ENCODE results near the gene SLC25A53. TPM values are rescaled to one million over a fixed set of nuclear protein-coding genes. Genes with fewer than 3 reads are reported as not detected.

Gene SLC25A53
- total RNA-seq, 4 donors from 2014 or later: 17.1 to 23.3 TPM; not detected in 2

- in situ Hi-C loops (cut with MboI; ENCODE audit: low pct_ligation_motif_present in 1 of 4, low pct_unique_long_range_greater_than_20kb in 1 of 4, low sequenced_read_pairs in 3 of 4) (no loop called here), intact Hi-C loops (cut with DNase I; ENCODE audit: low total_unique reads) (no loop called here)
- WGBS, 2 donors (ENCODE audit: low coverage in 1 of 2): 80% methylated on average over 10 of the region's 10 CpGs; no CpG with 5 or more reads in 1 of the 2 donors
- no peaks in the 10 kb centered on the region for H3K4me1 ChIP-seq
- no peak overlapping the region for H3K4me3 ChIP-seq
- DNase-seq: no peak
- no peak overlapping the region for H3K27ac ChIP-seq
- H3K36me3 ChIP-seq: no peaks in the 10 kb centered on the region
- no peaks in the 10 kb centered on the region for H3K27me3 ChIP-seq
- H3K9me3 ChIP-seq: no peaks in the 10 kb centered on the region
- no peak for TF ChIP-seq EP300 (IDR thresholded peaks at IDR 0.05; ENCODE audit: low read depth)
- TF ChIP-seq, protein P1, sequence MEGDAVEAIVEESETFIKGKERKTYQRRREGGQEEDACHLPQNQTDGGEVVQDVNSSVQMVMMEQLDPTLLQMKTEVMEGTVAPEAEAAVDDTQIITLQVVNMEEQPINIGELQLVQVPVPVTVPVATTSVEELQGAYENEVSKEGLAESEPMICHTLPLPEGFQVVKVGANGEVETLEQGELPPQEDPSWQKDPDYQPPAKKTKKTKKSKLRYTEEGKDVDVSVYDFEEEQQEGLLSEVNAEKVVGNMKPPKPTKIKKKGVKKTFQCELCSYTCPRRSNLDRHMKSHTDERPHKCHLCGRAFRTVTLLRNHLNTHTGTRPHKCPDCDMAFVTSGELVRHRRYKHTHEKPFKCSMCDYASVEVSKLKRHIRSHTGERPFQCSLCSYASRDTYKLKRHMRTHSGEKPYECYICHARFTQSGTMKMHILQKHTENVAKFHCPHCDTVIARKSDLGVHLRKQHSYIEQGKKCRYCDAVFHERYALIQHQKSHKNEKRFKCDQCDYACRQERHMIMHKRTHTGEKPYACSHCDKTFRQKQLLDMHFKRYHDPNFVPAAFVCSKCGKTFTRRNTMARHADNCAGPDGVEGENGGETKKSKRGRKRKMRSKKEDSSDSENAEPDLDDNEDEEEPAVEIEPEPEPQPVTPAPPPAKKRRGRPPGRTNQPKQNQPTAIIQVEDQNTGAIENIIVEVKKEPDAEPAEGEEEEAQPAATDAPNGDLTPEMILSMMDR (IDR thresholded peaks at IDR 0.05): no peak
Measured at GRCh38 chrX:104104676-104105075, 52.1 kb downstream of the SLC25A53 start.

GRCh38 chrX:104098919-104099318 lies 57.9 kb downstream of the SLC25A53 start:
- DNase-seq: no peak
- Histone ChIP-seq H3K9me3 (no peaks in the 10 kb centered on the region), H3K27me3 (no peaks in the 10 kb centered on the region), H3K36me3 (no peaks in the 10 kb centered on the region), H3K27ac (no peak overlapping the region), H3K4me3 (no peak overlapping the region), H3K4me1 (no peaks in the 10 kb centered on the region)
- intact Hi-C loops (cut with DNase I; ENCODE audit: low total_unique reads) (no loop called here), in situ Hi-C loops (cut with MboI; ENCODE audit: low pct_ligation_motif_present in 1 of 4, low pct_unique_long_range_greater_than_20kb in 1 of 4, low sequenced_read_pairs in 3 of 4) (no loop called here)
- TF ChIP-seq EP300 (IDR thresholded peaks at IDR 0.05; ENCODE audit: low read depth) (no peak), POLR2A (IDR thresholded peaks at IDR 0.05) (no peak), POLR2AphosphoS5 (IDR thresholded peaks at IDR 0.05) (no peak)

DNA sequence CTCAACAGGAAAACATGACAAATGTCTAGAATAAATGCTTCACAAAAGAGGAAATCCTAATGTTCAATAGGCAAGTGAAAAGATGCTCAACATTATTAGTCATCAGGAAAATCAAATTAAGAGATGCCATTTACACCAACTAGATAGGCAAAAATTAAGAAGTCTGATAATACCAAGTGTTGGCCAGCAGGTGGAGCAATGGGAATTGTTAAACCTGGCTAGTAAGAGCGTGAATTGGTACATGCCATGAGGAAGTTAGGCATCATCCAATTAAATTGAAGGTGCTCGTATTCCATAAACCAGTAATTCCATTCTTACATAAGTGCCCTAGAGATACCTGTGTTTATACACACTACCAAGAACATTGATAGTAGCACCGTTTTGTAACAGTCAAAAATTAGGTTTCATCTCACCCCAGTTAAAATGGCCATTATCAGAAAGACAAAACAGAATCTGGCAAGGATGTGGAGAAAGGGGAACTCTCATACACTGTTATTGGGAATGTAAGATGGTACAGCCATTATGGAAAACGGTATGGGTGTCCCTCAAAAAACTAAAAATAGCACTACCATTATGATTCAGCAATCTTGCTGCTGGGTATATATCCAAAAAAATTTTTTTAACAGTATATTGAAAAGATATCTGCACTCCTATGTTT lies 58.5 kb downstream of the SLC25A53 start:
- Histone ChIP-seq H3K27ac (no peak overlapping the region), H3K9me3 (no peaks in the 10 kb centered on the region), H3K36me3 (no peaks in the 10 kb centered on the region), H3K4me3 (no peak overlapping the region), H3K27me3 (no peaks in the 10 kb centered on the region), H3K4me1 (no peaks in the 10 kb centered on the region)
- peak; percentile 58 for DNase-seq
- WGBS, 2 donors (ENCODE audit: low coverage in 1 of 2): 2% methylated on average over 4 of the region's 4 CpGs; no CpG with 5 or more reads in 1 of the 2 donors
- in situ Hi-C loops (cut with MboI; ENCODE audit: low pct_ligation_motif_present in 1 of 4, low pct_unique_long_range_greater_than_20kb in 1 of 4, low sequenced_read_pairs in 3 of 4): no loop called here
- TF ChIP-seq, protein P1 (IDR thresholded peaks at IDR 0.05): peak; percentile 49 to 69 (median 53)
- TF ChIP-seq EP300 (IDR thresholded peaks at IDR 0.05; ENCODE audit: low read depth): no peak
- no peak for TF ChIP-seq POLR2AphosphoS5 (IDR thresholded peaks at IDR 0.05)
- intact Hi-C loops (cut with DNase I; ENCODE audit: low total_unique reads): no loop called here

- TF ChIP-seq POLR2AphosphoS5 (IDR thresholded peaks at IDR 0.05): no peak
- no peak for TF ChIP-seq POLR2A (IDR thresholded peaks at IDR 0.05)
- TF ChIP-seq, protein P1 (IDR thresholded peaks at IDR 0.05): no peak
- no peak for TF ChIP-seq EP300 (IDR thresholded peaks at IDR 0.05; ENCODE audit: low read depth)
- intact Hi-C loops (cut with DNase I; ENCODE audit: low total_unique reads) (no loop called here), in situ Hi-C loops (cut with MboI; ENCODE audit: low pct_ligation_motif_present in 1 of 4, low pct_unique_long_range_greater_than_20kb in 1 of 4, low sequenced_read_pairs in 3 of 4) (no loop called here)
- Histone ChIP-seq H3K27me3 (no peaks in the 10 kb centered on the region), H3K27ac (no peak overlapping the region), H3K4me3 (no peak overlapping the region), H3K36me3 (no peaks in the 10 kb centered on the region), H3K4me1 (no peaks in the 10 kb centered on the region), H3K9me3 (no peaks in the 10 kb centered on the region)
- DNase-seq: no peak
- 85% methylated on average over 7 of the region's 7 CpGs; no CpG with 5 or more reads in 1 of the 2 donors for WGBS, 2 donors (ENCODE audit: low coverage in 1 of 2)
Measured at GRCh38 chrX:104085919-104086318, 70.9 kb downstream of the SLC25A53 start.

DNA sequence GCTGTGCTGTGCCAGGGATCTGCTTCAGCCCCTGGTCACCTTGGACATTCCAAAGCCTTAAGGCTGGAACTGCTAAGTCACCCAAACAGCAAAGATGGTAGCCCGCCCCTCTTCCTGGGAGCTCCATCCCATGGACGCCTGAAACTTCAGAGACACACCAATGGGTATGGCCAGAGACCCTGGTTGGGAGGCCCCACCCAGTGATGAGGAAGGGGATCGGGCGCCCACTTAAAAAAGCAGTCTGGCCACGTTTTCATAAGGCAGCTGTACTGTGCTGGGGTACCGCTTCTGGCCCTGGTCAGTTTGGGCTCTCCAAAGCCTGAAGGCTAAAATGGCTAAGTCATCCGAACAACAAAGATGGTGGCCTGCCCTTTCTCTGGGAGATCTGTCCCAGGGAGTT lies 71.3 kb downstream of the SLC25A53 start:
- Histone ChIP-seq H3K27me3 (no peaks in the 10 kb centered on the region), H3K4me3 (no peak overlapping the region)
- WGBS, 2 donors (ENCODE audit: low coverage in 1 of 2): 87% methylated on average over 7 of the region's 7 CpGs; no CpG with 5 or more reads in 1 of the 2 donors

More for the DNA sequence above, 71.3 kb downstream of the SLC25A53 start:
- Histone ChIP-seq H3K9me3 (no peaks in the 10 kb centered on the region), H3K36me3 (no peaks in the 10 kb centered on the region), H3K27ac (no peak overlapping the region), H3K4me1 (no peaks in the 10 kb centered on the region)
- DNase-seq: no peak
- intact Hi-C loops (cut with DNase I; ENCODE audit: low total_unique reads): no loop called here
- in situ Hi-C loops (cut with MboI; ENCODE audit: low pct_ligation_motif_present in 1 of 4, low pct_unique_long_range_greater_than_20kb in 1 of 4, low sequenced_read_pairs in 3 of 4): no loop called here
- no peak for TF ChIP-seq EP300 (IDR thresholded peaks at IDR 0.05; ENCODE audit: low read depth)
- TF ChIP-seq POLR2A (IDR thresholded peaks at IDR 0.05): no peak
- no peak for TF ChIP-seq POLR2AphosphoS5 (IDR thresholded peaks at IDR 0.05)
- TF ChIP-seq, protein P1 (IDR thresholded peaks at IDR 0.05): no peak

Data from transverse colon (tissue), 4 donors.